GM18870 (cell line): ENCODE results near the gene GKN2.
"Not testable (repeated sequence)": the region's sequence is repeated elsewhere in the genome, so short reads cannot be mapped to it uniquely, and the experiment has no call there.

Source experiments
- ATAC-seq: cut with Tn5 transposase; IDR thresholded peaks from one replicate; pipeline ENCODE4 v1.9.1; 2021; ENCODE audit warnings: moderate library complexity; ENCODE audit not compliant: unreplicated experiment

The GKN2 gene

DNA sequence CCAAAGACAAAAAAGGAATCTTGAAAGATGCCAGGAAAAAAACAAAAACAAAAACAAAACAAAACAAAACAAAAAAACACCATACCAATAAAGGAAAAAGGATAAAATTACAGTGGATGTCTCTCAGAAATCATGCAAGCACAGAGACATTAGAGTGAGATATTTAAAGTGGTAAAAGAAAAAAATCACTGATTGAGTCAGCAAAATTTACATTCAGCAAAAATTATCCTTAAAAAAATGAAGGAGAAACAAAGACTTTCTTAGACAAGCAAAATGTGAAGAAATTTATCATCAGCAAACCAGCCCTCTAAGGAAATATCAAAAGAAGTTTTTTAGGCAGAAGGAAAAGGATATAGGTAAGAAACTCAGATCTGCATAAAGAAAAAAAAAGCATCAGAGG lies 11.6 kb upstream of the GKN2 start:
- ATAC-seq = no peak

DNA sequence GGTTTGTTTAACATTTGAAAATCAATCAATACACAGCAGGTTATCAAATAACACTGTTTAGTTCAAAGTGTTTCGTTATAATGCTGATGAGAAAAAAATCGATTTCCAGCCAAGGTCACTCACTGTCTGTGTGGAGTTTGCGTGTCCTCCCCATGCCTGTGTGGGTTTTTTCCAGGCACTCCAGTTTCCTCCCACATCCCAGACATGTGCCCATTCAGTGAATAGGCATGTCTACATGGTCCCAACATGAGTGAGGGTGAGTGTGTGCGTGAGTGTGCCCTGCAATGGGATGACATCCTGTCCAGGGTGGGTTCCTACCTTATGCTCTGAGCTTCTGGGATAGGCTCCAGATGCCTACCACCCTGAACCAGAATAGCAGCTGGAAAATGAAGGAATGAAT lies 8.7 kb upstream of the GKN2 start:
- no peak for ATAC-seq

DNA sequence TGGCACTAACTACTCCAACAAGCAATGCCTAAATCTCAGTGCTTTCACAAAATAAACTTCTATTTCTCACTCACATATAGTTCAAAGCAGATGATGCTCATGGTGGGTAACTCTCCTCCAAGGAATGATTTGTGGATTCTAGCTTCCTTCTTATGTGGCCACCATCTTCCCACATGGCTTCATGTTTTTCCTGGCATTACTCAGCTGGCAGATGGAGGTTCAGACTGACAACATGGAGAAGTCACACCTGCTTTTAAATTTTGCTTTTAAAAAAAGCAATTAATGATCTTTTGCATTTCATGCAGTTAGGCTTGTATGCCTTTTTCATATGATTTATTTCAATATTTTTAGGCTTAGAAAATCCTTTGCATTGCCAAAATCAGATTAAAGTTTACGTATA lies 6.3 kb upstream of the GKN2 start:
- no peak for ATAC-seq

DNA sequence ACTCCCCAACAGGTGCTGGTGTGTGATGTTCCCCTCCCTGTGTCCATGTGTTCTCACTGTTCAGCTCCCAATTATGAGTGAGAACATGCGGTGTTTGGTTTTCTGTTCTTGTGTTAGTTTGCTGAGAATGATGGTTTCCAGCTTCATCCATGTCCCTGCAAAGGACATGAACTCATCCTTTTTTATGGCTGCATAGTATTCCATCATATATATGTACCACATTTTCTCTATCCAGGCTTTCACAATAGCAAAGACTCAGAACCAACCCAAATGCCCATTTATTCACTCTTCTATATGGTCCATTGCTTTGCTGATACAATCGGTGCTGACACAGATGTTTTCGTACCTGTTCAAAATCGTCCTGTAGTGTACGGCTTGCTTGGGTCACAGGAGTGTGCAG lies 2.7 kb upstream of the GKN2 start:
- not testable (repeated sequence) for ATAC-seq

DNA sequence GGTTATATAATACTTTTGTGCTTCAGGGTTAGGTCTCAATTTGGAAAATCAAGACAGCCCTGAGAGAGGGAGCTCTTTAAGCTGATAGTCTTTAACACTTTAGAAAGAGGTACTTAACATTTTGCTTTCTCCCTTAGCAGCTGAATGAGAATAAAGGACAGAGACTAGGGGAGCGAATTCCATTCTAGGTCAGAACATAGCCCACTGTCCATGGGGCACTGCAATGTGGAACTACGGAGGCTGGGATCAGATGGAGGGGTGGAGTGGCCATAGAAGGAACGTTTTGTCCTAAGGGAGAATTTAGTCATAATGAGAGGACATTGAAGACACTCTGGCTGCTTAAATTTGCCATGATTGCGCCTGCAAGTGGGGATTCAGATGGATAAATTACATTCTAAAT lies 794 bp downstream of the GKN2 start:
- ATAC-seq = no peak

DNA sequence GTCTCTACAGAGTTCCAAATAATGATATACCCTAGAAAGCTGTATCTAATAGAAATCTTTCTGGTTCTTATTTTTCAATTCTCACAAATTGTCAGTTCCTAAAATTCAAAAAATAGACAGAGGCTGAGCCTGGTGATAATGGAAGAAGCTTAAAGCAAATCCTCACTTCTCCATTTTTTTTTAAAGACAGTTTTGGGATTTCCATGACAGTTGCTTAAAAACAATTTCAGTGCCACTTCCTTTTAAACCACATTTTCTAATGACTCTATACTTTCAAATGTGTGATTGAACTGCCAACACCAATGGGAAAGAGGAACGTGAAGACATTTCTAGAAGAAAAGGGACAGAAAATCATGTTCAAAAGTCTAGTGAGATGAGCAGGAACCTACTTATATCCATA lies 4.0 kb downstream of the GKN2 start:
- no peak for ATAC-seq

DNA sequence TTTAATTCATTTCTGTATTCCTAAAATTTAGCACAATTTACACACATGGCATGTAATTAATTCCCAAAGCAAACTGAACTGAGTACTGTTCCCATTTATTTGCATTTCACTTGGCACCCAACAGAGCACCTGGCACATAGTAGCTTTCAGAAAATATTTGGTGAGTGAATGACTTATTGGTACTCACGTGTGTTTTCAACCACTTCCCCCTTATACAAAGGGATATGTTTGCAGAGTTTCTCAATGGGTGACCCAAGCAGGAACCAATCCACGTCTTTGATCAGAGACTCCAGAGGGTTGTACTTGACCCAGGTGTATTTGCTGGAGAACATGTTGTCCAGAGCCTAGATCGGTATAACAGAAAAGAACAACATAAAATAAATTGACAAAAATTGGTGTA lies 6.6 kb downstream of the GKN2 start:
- ATAC-seq = no peak

DNA sequence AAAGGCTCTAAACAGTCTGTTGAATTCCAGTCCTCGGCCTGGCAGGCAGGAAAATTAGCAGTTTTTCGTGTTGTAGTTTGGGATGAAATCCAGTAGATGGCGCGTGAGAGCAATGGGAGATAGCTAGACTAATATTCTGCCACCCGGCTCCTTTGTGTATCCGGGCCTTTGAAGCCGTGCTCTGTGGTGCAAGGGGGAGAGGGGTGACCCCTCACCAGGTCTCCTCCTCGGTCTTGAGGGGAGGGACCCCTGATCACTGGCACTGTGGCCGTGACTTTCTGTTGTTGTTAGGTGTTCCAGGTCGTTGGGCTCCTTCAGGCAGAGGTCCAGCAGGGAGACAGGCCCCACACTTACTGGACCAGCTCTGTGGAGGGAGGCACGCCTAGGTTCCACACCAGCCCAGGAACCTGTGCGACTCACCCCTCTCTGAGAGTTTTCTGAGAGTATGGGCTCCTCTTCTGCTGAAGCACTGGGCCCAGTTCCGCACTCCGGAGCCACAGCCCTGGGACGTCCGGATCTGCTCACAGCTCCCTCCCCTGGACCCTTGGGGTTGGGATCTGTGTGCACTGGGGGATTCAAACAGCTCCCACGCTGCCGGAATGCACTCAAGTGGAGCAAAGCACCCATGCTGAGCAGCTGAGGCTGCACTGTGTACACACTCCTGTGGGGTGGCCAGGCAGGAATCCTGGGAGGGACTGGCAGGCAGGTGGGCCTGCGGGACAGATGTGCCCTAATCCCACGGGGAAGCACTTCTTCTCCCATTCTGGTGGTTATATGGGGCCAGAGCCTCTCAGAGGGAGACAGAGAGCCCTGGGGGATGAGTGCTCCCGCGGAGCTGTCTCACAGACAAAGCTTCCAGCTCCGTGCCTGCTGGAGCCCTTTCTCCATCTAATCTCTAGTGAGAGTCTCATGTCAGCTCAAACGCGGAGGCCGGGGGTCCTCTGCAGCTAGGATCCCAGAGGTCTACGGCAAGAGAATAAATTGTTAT lies 8.8 kb downstream of the GKN2 start:
- no peak for ATAC-seq

DNA sequence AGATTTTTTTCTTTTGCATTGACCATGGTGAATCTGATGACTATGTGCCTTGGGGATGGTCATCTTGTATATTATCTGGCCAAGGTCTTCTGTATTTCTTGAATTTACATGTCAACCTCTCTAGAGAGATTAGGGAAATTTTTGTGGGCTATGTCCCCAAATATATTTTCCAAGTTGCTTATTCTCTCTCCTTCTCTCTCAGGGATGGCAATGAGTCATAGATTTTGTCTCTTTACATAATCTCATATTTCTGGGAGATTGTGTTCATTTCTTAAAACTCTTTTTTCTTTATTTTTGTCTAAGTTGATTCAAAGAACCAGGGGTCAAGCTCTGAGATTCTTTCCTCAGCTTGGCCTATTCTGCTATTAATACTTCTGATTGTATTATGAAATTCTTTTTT lies 9.9 kb downstream of the GKN2 start:
- ATAC-seq = no peak

DNA sequence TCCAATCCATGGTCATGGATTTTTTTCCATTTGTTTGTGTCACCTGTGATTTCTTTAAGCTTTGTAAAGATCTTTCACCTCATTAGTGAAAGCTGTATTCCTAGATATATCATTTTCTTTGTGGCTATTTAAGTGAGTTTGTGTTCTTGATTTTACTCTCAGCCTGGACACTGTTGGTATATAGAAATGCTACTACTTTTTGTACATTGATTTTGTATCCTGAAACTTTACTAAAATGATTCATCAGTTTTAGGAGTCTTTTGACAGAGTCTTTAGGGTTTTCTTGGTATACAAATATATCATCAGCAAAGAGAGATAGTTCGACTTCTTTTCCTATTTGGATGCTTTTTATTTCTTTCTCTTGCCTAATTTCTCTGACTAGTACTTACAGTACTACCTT lies 12.3 kb downstream of the GKN2 start:
- ATAC-seq = no peak

DNA sequence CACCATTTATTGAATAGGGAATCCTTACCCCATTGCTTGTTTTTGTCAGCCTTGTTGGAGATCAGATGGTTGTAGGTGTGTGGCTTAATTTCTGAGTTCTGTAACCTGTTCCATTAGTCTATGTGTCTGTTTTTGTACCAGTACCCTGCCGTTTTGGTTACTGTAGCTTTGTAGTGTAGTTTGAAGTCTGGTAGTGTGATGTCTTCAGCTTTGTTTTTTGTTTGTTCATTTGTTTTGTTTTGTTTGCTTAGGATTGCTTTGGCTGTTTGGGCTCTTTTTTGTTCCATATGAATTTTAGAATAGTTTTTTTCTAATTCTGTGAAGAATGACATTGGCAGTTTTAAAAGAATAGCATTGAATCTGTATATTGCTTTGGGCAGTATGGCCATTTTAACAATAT lies 12.7 kb downstream of the GKN2 start:
- ATAC-seq = no peak

DNA sequence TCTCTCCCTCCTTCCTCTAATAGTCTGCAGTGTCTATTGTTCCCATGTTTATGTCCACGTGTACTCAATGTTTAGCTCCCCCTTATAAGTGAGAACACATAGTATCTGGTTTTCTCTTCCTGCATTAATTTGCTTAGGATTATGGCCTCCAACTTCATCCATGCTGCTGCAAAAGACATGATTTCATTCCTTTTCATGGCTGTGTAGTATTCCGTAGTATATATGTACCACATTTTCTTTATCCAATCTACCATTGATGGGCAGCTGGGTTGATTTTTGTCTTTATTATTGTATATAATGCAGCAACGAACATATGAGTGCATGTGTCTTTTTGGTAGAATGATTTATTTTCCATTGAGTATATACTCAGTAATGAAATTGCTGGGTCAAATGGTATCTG lies 13.8 kb downstream of the GKN2 start:
- no peak for ATAC-seq

DNA sequence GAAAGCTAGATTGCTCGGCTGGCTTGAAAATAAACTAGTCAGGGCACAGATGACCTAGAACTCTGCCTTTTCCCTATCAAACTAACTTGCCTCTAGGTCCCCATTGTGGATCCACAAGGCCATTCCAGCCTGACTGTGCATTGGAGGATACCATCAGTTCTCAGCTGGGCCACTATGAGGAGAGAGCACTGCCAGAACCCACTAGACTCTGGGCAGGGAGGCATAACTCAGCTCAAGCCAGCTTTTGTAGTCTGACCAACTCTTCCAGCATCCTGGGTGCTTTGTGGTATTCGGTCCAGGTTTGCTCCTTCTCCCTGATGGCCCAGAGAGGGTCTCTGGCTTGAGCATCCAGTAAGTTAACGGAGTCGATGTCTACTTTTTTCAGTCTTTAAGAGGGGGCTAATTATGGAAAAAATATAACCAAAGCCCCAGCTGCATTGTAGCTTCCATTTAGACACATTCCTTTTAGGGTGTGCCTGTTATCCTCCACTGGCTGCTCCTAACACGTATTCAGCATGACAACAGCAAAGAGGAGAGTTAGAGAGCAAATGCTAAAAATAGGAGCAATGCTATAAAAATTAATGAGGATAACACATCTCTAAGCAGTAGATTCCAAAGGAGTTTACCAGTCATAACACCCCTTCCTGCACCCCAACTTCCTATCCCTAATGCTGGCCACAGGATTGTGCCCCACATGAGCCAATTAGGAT lies 15.2 kb downstream of the GKN2 start:
- ATAC-seq = no peak

DNA sequence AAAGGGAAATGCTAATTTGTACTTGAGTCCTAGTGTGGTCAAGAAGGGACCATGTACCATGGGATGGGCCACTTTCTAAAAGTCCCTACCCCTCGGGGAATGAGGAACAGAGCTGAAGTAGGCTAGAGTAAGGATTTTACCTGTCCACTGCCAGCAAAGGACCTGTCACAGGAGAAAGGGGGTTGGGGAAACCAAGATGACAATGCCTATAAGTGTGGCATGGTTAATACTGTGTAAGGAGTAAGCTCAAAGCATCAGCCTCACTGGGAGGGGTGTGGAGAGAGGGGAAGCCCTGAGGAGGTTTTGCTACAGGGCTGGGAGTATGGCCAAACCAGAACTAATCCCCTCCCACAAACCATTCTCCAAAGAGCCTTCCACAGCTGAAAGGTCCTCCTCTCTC lies 15.8 kb downstream of the GKN2 start:
- no peak for ATAC-seq

DNA sequence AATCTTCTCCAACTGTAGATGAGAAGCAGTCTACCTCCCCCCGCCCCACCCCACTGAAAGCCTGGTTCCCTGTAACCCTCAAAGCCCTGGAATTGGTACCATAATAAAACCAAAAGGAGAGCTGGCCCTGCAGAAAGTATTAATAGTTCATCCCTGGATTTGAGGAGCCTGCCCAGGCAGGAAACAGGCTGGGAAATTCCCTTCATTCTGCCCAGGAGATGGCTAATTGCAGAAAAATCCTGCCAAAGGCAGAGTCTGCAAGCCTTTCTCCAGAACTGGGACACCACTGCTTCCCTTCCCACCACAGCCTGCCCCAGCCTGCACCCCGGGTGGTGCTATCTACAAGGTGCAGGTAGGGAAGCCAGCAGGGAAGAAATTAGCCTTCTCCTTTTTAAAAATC lies 16.3 kb downstream of the GKN2 start:
- no peak for ATAC-seq

DNA sequence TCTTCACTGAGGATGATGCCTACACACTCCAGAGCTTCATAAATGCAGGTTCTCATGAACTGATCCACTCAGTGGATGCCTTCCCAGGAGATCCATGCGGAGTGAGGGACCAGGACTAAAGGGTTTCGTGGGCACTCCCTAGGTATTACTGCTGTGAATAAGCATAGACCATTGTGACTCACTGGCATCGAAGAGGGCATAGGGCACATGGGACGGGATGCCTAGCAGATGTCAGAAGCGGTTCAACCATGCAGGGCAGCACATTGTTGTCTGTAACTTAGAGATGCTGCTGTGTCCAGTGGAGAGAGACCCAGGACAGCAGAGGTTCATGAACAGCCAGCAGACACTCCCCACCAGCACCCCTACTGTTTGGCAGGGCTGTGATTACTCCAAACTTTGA lies 17.2 kb downstream of the GKN2 start:
- ATAC-seq = no peak

DNA sequence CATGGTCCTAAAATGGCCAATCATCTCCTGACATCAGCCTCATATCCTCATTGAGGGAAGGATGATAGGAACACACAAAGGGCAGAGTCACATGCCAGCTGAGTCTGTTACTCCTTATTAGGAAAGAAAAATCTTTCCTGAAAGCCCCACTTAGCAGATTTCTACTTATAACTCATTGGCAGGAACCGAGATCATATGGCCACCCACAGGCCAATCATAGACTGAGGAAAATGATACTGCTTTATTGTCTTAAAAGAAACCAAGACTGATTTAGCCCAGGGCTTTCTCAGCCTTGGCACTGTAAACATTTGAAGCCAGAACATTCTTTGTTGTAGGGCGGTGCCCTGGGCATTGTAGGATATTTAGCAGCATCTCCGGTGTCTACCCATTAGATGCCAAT lies 18.7 kb downstream of the GKN2 start:
- no peak for ATAC-seq

DNA sequence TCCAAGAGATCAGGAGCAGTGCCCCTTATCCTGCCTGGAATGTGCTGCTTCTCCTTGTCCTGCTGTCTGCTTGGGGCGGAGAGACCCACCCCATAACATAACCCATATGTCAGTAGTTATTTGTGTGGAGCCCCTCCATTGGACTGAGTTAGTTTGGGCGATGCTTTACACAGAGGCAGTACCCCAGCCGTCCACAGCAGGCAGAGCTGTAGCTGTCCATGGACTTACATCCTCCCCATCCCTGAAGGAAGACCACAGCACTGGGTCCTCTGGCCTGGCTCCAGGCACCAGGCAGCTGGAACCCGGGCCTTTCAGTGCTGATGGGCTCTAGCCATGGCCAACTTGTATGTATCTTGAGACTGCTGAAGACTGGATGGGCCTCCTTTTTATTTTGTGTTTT lies 20.3 kb downstream of the GKN2 start:
- ATAC-seq = no peak

DNA sequence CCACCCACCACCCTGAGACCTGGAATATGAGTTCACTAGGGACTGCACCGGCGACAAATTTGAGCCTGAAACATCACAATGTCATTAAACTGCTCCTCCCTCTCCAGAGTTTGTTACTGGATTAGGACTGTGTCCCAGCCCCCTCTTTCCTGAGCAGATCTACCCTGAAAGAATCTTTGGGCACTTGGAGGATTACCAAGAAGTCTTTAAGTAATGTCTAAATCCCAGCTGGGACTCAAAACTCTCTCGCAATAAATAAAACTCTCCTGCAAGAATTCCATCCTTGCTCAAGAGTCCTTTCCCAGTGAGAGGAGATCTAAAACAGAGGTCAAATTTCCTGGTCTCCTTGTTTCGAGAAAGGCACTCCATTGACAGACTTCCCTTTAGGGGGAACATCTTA lies 20.9 kb downstream of the GKN2 start:
- ATAC-seq = no peak

DNA sequence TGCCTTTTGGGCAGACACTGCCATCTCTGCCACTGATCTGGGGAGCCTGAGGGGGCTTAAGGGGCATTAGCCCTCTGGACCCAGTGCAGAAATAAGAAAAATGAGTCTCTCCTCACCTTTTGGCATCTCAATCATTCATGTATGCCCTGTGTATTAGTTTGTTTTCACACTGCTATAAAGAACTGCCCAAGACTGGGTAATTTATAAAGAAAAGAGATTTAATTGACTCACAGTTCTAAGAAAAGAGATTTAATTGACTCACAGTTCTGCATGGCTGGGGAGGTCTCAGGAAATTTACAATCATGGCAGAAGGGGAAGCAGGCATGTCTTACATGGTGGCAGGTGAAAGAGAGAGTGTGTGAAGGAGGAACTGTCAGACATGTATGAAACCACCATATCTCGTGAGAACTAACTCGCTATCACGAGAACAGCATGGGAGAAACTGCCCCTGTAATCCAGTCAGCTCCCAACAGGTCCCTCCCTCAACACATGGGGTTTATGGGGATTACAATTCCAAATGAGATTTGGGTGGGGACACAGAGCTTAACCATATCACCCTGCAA lies 21.5 kb downstream of the GKN2 start:
- no peak for ATAC-seq

DNA sequence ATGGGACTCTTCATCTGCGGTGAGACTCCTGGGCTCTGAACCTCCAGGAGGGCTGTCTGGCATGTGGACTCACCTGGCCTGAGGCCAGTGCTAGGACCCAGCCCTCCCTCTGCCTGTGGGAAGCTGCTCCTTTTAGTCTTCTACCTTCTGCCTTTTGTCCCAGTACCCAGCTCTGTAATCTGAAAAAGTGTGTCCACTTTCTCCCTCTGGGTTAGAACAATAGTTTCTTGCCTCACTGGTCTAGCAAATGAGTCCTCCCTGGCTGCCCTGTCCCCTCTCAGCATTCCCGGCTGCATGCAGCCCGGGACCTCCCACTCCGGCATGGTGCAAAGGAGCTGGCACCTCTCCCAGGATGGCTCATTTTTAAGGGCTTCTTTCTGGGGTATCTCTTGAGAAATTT lies 25.9 kb downstream of the GKN2 start:
- no peak for ATAC-seq

DNA sequence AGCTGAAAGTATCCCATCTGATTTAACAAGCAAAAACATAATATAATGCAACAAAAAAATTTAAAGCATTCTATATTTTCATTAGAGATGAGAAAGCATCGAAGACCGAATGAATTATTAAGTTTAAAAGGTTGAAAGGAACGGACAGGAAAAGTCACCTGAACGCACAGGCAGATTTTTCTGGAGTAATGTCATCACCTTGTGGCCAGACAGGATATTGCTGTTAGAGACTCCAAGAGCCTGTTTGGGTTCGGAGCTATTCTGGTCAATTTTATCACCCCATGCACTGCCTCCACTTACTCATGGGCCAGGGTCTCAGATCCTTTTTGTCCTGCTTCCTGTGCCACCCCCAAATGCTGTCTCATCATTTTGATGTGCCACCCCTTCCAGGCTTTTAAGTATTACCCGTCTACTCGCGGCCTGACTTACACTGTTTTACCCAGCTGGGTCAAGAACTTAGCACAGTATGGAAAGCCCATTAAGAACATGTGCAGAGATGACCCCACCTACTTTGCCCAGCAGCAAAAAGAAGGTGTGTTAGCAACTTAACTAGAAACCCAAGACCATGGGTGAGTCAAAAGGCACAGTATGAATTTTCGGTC lies 27.3 kb downstream of the GKN2 start:
- no peak for ATAC-seq
